ENCODE data around the gene CHORDC1. TPM values are rescaled to one million over a fixed set of nuclear protein-coding genes. Genes with fewer than 3 reads are reported as not detected.

The CHORDC1 gene
- total and polyA plus RNA-seq, 10 of the 15 experiments (the other 5 are each of a cell fraction or from before 2014, with no cell fraction given) = 32.6 to 108 (median 54.3) TPM

- POLR2A ChIA-PET = interaction anchor here (0.9 to 1.7 kb wide), 2 partner anchors 12 to 33 kb away, joined by 3 to 5 read pairs; partner anchors contain the start of gene CHORDC1
- RAD21 ChIA-PET (ENCODE audit: unreplicated experiment) = no interaction called here
- H4K20me1 ChIP-seq (ENCODE audit: control insufficient read depth, insufficient read depth) = no peaks in the 10 kb centered on the region
- no peak overlapping the region for H3K27ac ChIP-seq (ENCODE audit: control insufficient read depth, insufficient read depth)
- in situ Hi-C loops (cut with MboI) = no loop called here
- no peaks in the 10 kb centered on the region for H3K4me1 ChIP-seq (ENCODE audit: control insufficient read depth, insufficient read depth, low read length)
- no TSS peak for BruUV-seq (replicated peaks)
- H3K9me3 ChIP-seq (replicated peaks; ENCODE audit: control insufficient read depth, insufficient read depth, low read length) = no peaks in the 10 kb centered on the region
- H3K9ac ChIP-seq (ENCODE audit: control insufficient read depth, insufficient read depth, low read length) = no peak overlapping the region
- CTCF ChIA-PET = interaction anchor here (0.6 to 1.8 kb wide), 3 partner anchors 12 to 87 kb away, joined by 3 to 6 read pairs (median 4); no protein-coding TSS in a partner anchor
- H3K36me3 ChIP-seq (ENCODE audit: control insufficient read depth in 2 of 2, insufficient read depth in 2 of 2, low read length in 1 of 2) = no peaks in the 10 kb centered on the region
- no peak overlapping the region for H2AFZ ChIP-seq (ENCODE audit: control insufficient read depth, low read depth, low read length)
- intact Hi-C loops (cut with micrococcal nuclease; ENCODE audit: unreplicated experiment) = no loop called here
- no peak overlapping the region for H3K4me3 ChIP-seq
- no peak for ATAC-seq
- FAIRE-seq = no peak
- H3K4me2 ChIP-seq (ENCODE audit: control insufficient read depth, insufficient read depth) = no peak overlapping the region
- no peaks in the 10 kb centered on the region for H3K79me2 ChIP-seq (ENCODE audit: control insufficient read depth, insufficient read depth, low read length)
- no peaks in the 10 kb centered on the region; a peak in 1 of 4 replicates for H3K27me3 ChIP-seq (replicated peaks in 1 of 2; ENCODE audit: control insufficient read depth in 2 of 2, insufficient read depth in 2 of 2, low read length in 1 of 2)
- DNase-seq (ENCODE audit: low read depth, low spot score) = no peak
- TF ChIP-seq EP300 (IDR thresholded peaks at IDR 0.05; ENCODE audit: borderline replicate concordance in 1 of 2, control insufficient read depth in 1 of 2, low read depth in 2 of 2, low read length in 2 of 2) (no peak), RAD51 (IDR thresholded peaks at IDR 0.05) (no peak), MEF2B (IDR thresholded peaks at IDR 0.05; ENCODE audit: partially characterized antibody, poor library complexity, severe bottlenecking) (no peak), WRNIP1 (IDR thresholded peaks at IDR 0.05; ENCODE audit: borderline replicate concordance, low read depth, low read length) (no peak), E2F8 (IDR thresholded peaks at IDR 0.05; ENCODE audit: low read depth, partially characterized antibody) (no peak), ZBTB11 (CRISPR knock-in tag; IDR thresholded peaks at IDR 0.05) (no peak), POLR2AphosphoS5 (IDR thresholded peaks at IDR 0.05; ENCODE audit: low read length) (no peak), POU2F2 (IDR thresholded peaks at IDR 0.05; ENCODE audit: borderline replicate concordance, low read depth, low read length) (no peak), NR2C1 (IDR thresholded peaks at IDR 0.05) (no peak), TCF7 (IDR thresholded peaks at IDR 0.05; ENCODE audit: borderline replicate concordance) (no peak), HDGF (IDR thresholded peaks at IDR 0.05) (no peak), BCL3 (IDR thresholded peaks at IDR 0.05; ENCODE audit: borderline replicate concordance, insufficient read depth, low read depth, low read length, poor library complexity, severe bottlenecking) (no peak), USF1 (IDR thresholded peaks at IDR 0.05; ENCODE audit: borderline replicate concordance, extremely low read length, insufficient read depth, low read depth, low read length) (no peak)
- WGBS (ENCODE audit: insufficient coverage, insufficient replicate concordance, low lambda C conversion rate, missing lambda C conversion rate) = 45% methylated on average over 4 of the region's 4 CpGs
- SMC1A ChIA-PET (ENCODE audit: uncharacterized antibody, unreplicated experiment) = interaction anchor here (0.6 kb wide), 1 partner anchor 1960 kb away, joined by 3 read pairs; no protein-coding TSS in a partner anchor
Observed at GRCh38 chr11:90235526-90235925, 12.7 kb upstream of the CHORDC1 start.

Measured in GM12878 (cell line).